Activated CD8-positive, alpha-beta T cell treated with anti-CD3 and anti-CD28 coated beads for 36 hours (primary cell): ENCODE results near the gene IL10. TPM values are rescaled to one million over a fixed set of nuclear protein-coding genes. Genes with fewer than 3 reads are reported as not detected.

Source experiments
- ATAC-seq: fragments of 200-7000 bp; cut with Tn5 transposase; one replicate; pipeline ENCODE4 v1.10.0; 2021; ENCODE audit warnings: mild to moderate bottlenecking, moderate library complexity
- CTCF ChIA-PET: fragments of 350-600 bp; sonication (Branson Sonifier 250); formaldehyde crosslinking; loops from one replicate; lab custom pipeline; 2021; ENCODE audit warnings: antibody characterized with exemption; lab: Charles Lee
- POLR2A ChIA-PET: fragments of 350-600 bp; sonication (Branson Sonifier 250); formaldehyde crosslinking; loops from one replicate; lab custom pipeline; 2021; ENCODE audit warnings: antibody characterized with exemption; lab: Charles Lee
- DNase-seq: peaks from one replicate; pipeline ENCODE4 v3.0.0-alpha.2; 2020
- H3K27ac Mint-ChIP-seq: one replicate; pipeline ENCODE4 v1.8.0; 2021; ENCODE audit warnings: mild to moderate bottlenecking, mixed read lengths
- H3K27me3 Mint-ChIP-seq: one replicate; pipeline ENCODE4 v1.8.0; 2021; ENCODE audit warnings: mixed read lengths
- H3K36me3 Mint-ChIP-seq: one replicate; pipeline ENCODE4 v1.8.0; 2021; ENCODE audit warnings: low read depth, mixed read lengths
- H3K4me1 Mint-ChIP-seq: one replicate; pipeline ENCODE4 v1.8.0; 2021; ENCODE audit warnings: low read depth, mixed read lengths
- H3K4me3 Mint-ChIP-seq: one replicate; pipeline ENCODE4 v1.8.0; 2021; ENCODE audit warnings: mild to moderate bottlenecking, moderate library complexity, mixed read lengths
- H3K9me3 Mint-ChIP-seq: one replicate; pipeline ENCODE4 v1.8.0; 2021; ENCODE audit warnings: mixed read lengths
- intact Hi-C: fragments of 100-400 bp; cut with micrococcal nuclease; formaldehyde crosslinking; loops from one replicate; pipeline ENCODE4 v1.10.0; 2022
- total RNA-seq, 2 experiments: library from RNA; stranded (reverse); gene quantifications; one replicate each; pipeline ENCODE4 v1.2.3, GENCODE V29; 2021
- TF ChIP-seq, protein P1 (sequence below): fragments of 200-600 bp; IDR thresholded peaks from one replicate; pipeline ENCODE4 v1.8.0; 2022; ENCODE audit warnings: antibody characterized with exemption, mild to moderate bottlenecking

Gene IL10
- total RNA-seq, 2 experiments from 2014 or later, result 0.32 TPM; not detected in 1

GRCh38 chr1:206793620-206794019 is 21.3 kb upstream of the IL10 start:
- POLR2A ChIA-PET, result interaction anchor here (0.7 to 2.1 kb wide), 2 partner anchors 10 to 28 kb away, joined by 3 to 5 read pairs; no protein-coding TSS in a partner anchor

GRCh38 chr1:206792939-206793607 is 20.8 kb upstream of the IL10 start:
- POLR2A ChIA-PET, result interaction anchor here (0.8 kb wide), 1 partner anchor 22 kb away, joined by 3 read pairs; no protein-coding TSS in a partner anchor
- intact Hi-C loops, result no loop called here
- Mint-ChIP-seq H3K27ac (no peak overlapping the region), H3K4me3 (no peak overlapping the region), H3K4me1 (peaks cover 62% of the 10 kb centered on the region), H3K27me3 (peaks cover 2% of the 10 kb centered on the region), H3K9me3 (peaks cover 2% of the 10 kb centered on the region), H3K36me3 (no peaks in the 10 kb centered on the region)
- TF ChIP-seq, protein P1, sequence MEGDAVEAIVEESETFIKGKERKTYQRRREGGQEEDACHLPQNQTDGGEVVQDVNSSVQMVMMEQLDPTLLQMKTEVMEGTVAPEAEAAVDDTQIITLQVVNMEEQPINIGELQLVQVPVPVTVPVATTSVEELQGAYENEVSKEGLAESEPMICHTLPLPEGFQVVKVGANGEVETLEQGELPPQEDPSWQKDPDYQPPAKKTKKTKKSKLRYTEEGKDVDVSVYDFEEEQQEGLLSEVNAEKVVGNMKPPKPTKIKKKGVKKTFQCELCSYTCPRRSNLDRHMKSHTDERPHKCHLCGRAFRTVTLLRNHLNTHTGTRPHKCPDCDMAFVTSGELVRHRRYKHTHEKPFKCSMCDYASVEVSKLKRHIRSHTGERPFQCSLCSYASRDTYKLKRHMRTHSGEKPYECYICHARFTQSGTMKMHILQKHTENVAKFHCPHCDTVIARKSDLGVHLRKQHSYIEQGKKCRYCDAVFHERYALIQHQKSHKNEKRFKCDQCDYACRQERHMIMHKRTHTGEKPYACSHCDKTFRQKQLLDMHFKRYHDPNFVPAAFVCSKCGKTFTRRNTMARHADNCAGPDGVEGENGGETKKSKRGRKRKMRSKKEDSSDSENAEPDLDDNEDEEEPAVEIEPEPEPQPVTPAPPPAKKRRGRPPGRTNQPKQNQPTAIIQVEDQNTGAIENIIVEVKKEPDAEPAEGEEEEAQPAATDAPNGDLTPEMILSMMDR, result no peak
- CTCF ChIA-PET, result interaction anchor here (1.1 to 1.3 kb wide), 3 partner anchors 8 to 58 kb away, joined by 3 to 4 read pairs (median 4); no protein-coding TSS in a partner anchor
- ATAC-seq (peak; percentile 11), DNase-seq (peak; percentile 50)

More at GRCh38 chr1:206793620-206794019, 21.3 kb upstream of the IL10 start:
- CTCF ChIA-PET, result interaction anchor here (1.1 to 2.1 kb wide), 6 partner anchors 8 to 59 kb away, joined by 3 to 9 read pairs (median 4); no protein-coding TSS in a partner anchor
- TF ChIP-seq, protein P1, result no peak
- Mint-ChIP-seq H3K4me1 (peaks cover 65% of the 10 kb centered on the region), H3K36me3 (no peaks in the 10 kb centered on the region), H3K4me3 (no peak overlapping the region), H3K27ac (peak overlapping the region; percentile 85), H3K9me3 (peaks cover 2% of the 10 kb centered on the region), H3K27me3 (peaks cover 2% of the 10 kb centered on the region)
- DNase-seq (no peak), ATAC-seq (peak; percentile 7)
- intact Hi-C loops, result no loop called here

GRCh38 chr1:206790502-206791250 is 18.4 kb upstream of the IL10 start:
- peaks cover 2% of the 10 kb centered on the region for H3K27me3 Mint-ChIP-seq
- intact Hi-C loops, result no loop called here

DNA sequence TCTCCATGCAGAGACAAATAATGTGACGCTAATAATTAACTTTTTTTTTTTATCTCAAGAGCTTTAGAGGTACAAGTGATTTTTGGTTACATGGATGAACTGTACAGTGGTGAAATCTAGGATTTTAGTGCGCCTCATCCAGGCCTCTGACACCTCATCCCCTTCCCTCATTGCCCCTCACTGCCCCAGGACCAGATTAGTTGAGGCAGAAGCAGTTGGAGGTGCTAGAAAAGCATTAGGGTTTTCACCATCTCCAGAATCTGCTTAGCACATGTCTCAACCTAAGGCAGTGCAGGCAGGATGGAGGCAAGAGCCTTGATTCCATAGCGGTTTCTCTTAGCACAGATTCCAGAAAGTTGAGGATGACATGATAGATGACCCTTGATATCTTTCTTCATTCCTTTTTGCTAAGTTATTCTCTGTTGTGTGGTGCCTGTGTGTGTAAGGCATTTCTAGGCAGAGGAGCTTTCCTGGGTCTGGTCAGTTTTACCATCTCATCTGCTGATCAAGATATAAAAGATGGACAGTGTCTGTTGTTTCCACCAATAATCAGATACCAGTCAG is 16.3 kb upstream of the IL10 start:
- H3K4me3 Mint-ChIP-seq, result no peak overlapping the region
- H3K4me1 Mint-ChIP-seq, result peaks cover 81% of the 10 kb centered on the region
- H3K27ac Mint-ChIP-seq, result no peak overlapping the region
- TF ChIP-seq, protein P1, result no peak
- CTCF ChIA-PET, result interaction anchor here (1.0 to 7.7 kb wide), 11 partner anchors 10 to 124 kb away, joined by 3 to 51 read pairs (median 4); partner anchors contain the start of genes IL10 and IL19
- peaks cover 2% of the 10 kb centered on the region for H3K9me3 Mint-ChIP-seq
- no peaks in the 10 kb centered on the region for H3K36me3 Mint-ChIP-seq
- DNase-seq (no peak), ATAC-seq (no peak)
- peaks cover 2% of the 10 kb centered on the region for H3K27me3 Mint-ChIP-seq
- POLR2A ChIA-PET, result interaction anchor here (1.4 to 3.7 kb wide), 2 partner anchors 12 to 19 kb away, joined by 3 to 23 read pairs; partner anchors contain the start of gene IL19
- intact Hi-C loops, result loop anchor here (5.0 kb wide), 1 partner anchor 51 kb away; no protein-coding TSS in a partner anchor

More at GRCh38 chr1:206790502-206791250, 18.4 kb upstream of the IL10 start:
- POLR2A ChIA-PET, result interaction anchor here (1.4 kb wide), 1 partner anchor 13 kb away, joined by 3 read pairs; no protein-coding TSS in a partner anchor
- CTCF ChIA-PET, result interaction anchor here (0.8 kb wide), 1 partner anchor 65 kb away, joined by 3 read pairs; no protein-coding TSS in a partner anchor
- peak overlapping the region; percentile 62 for H3K27ac Mint-ChIP-seq
- TF ChIP-seq, protein P1, result no peak
- peaks cover 80% of the 10 kb centered on the region for H3K4me1 Mint-ChIP-seq
- peaks cover 4% of the 10 kb centered on the region for H3K9me3 Mint-ChIP-seq
- DNase-seq (no peak), ATAC-seq (no peak)
- H3K36me3 Mint-ChIP-seq, result no peaks in the 10 kb centered on the region
- H3K4me3 Mint-ChIP-seq, result no peak overlapping the region
